Stimulated activated CD4-positive, alpha-beta T cell treated with anti-CD3 and anti-CD28 coated beads, TNF-alpha, amount 100 ng/mL, for 24 hours (primary cell): ENCODE data around the gene ADAMTSL1.

ENCODE experiments used
- DNase-seq, 3 experiments: peaks; one replicate each; pipeline ENCODE4 v3.0.0-alpha.2; 2020; ENCODE audit warnings: low read depth in 3 of 3

Gene ADAMTSL1

DNA sequence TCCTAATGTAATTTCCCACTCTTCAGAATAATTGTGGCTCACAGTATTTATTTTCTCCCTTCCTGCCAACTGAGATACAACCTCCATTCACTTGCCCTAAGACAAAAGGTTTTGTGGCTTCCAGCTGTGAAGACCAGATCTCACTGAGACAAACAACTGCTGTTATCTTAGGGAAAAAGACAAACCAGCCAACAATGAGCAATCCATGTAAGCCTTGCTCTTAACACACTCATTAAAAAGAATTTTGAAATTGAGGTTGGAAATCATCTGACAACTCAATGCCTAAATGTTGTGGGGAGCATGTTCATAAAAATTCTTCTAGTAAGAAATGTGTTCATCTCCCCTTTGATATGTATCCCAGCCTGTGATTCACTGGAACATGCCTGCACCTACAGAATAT lies 132.9 kb downstream of the ADAMTSL1 start:
- no peak for DNase-seq

DNA sequence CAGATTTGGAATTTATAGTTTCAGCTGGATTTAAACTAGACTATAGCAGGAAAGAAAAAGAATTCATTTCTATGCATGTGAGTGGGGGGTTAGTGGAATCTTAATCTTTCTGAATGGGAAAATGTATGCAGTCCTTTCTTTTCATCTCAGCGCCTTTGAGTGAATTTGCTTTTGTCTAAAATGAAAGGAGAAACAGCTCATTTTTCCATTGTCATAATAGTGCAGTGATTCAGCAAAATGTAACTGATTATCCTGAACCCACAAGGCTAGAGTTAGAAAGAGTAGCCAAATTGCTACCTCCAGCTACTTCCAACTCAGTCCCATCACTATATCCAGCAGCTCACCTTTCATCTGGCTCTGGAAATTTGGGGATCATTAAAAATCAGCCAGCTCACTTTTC lies 134.4 kb downstream of the ADAMTSL1 start:
- no peak for DNase-seq

DNA sequence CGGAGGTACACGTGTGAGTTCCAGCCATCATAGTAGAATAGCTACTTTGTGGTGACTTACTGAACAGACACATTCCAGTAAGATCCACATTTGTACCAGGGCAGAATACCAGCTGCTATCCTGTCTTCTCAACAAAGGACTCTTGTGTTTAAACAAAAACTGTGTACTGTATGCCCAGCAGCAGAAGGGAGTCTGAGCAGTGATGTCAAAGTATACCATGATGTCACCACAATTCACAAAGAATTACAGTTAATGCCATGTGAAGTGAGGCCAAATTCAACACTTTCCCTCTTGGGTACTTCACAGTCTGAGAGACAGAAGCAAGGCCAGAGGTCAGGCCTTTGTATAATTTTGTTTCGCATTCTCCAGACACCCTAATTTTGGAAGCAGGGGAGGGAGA lies 137.0 kb downstream of the ADAMTSL1 start:
- DNase-seq: no peak

DNA sequence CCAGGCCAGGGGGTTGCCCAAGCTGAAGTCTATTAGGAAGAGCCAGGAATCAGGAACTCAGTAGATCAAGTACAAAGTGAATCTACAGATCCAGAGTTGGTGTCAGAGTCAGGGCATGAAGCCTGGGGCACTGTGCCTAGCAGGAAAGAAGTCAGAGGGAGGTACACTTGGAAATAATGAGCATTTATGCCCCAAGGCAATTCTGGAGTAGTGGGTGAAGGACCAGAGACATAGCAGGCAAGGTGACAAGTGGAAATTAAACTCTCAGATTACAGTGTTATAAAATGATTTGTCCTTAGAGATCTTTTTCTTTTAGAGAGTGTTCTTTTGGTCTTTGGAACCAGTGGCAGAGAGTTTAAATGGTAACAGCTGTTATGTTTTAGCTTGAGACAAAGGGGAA lies 138.0 kb downstream of the ADAMTSL1 start:
- DNase-seq: no peak

DNA sequence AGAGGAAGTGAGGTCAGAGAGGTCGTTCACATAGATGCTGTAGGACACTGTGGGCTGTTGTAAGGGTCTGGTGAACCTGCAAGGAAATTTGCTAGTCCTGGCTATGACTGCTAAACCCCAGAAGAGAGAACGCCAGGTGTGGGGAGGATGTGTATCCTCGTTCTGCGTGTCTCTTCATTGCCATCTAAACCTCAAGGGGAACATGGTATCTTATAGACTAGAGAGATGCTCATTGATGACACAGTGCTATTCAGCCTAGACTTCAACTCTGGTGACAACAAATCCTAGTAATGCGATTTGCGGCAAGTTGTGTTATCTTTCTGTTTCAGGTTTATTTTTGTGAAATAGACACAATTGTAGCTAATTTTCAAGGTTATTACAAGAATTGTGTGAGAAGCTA lies 140.2 kb downstream of the ADAMTSL1 start:
- DNase-seq: no peak

DNA sequence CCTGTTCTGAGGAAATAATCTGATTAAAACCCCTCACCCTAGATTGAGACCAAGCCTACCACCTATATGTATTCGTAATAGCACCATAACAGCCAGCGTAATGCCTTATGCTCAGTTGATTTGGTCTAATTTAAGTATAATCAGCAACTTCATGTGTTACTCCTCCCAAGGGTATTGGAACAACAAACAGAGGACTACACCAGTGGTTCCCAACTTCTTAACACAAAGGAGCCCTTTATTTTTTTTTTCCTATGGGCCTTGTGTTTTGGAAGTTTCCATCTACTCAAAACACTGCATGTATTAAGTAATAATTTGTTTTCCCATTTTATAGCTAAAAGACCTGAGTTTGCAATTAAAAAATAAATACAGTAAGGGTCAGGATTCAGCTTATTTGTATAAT lies 140.7 kb downstream of the ADAMTSL1 start:
- DNase-seq: no peak

DNA sequence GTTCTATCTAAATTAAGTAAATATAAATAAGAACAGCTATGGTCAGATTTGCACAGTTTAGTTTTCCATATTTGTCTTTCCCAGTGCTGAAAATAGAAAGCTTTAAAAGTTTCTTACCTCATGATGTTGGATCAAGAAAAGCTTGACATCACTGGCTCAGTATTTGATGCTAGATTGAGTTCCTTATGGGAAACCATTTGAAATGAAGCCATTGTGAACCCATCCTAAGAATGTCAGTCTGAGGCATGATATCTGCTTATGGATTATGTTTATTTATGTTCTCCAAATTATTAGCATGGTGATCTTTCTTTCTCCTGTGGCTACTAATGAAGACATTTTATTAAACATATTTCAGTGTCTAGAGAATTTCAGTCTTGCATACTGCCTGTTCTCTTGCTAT lies 143.0 kb downstream of the ADAMTSL1 start:
- no peak for DNase-seq

DNA sequence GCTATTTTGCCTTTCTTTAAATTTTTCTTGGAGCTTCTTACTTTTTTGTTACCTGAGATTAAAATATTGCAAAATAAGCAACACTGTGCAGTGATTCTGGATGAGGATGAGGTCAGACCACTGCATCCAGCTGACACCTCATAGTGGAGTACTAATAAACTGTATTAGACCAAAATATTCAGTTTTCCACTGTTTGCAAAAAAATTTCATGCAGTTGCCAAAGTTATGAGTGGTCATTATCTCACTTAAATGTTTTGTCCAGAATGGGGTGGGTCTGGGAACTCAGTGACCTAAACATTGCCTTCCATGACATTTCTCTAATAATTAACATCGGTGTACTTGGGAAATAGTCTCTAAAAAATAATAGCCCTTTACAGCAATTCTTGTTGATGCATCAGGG lies 143.8 kb downstream of the ADAMTSL1 start:
- DNase-seq: no peak

DNA sequence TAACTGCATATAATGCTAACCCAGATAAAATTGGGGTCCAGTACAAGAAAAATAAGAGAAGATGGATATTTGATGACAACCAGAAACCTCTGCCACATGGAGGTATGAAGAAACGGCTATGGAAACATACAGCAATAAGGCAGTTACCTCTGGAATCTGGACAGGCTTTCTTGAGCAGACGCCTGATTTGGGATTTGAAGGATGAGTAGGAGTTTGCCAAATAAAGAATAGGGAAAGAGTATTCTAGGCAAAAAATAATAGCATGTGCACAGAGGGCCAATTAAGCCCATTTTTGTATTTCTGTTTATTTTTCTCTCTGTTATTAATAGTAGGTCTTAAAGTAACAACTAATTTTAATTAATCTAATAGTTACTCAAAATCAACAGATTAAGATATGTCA lies 144.9 kb downstream of the ADAMTSL1 start:
- no peak for DNase-seq

DNA sequence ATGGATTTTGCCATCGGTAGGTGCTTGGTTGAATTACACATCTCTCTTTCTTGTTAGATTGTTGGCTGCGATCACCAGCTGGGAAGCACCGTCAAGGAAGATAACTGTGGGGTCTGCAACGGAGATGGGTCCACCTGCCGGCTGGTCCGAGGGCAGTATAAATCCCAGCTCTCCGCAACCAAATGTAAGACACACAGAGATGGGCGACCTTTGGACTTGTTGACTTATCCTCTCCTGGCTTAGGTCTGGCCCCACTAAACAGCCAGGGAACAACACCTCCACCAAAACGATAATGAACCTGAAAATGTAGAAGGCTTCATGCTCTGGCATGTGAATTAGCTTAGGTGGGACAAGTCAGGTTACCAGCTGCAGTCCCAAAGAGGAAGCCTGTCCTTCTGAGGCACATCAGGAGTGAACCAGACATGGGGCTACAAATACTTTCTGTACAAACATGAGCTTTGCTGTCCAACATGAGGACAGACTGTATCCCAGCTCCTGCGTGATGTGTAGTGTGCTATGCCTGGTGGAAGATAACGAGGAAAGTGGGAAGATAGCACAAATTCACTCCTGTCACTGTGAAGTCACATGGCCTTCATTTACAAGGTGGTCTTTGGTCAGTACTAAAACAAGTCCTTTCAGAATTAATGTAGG lies 148.4 kb downstream of the ADAMTSL1 start:
- no peak for DNase-seq

DNA sequence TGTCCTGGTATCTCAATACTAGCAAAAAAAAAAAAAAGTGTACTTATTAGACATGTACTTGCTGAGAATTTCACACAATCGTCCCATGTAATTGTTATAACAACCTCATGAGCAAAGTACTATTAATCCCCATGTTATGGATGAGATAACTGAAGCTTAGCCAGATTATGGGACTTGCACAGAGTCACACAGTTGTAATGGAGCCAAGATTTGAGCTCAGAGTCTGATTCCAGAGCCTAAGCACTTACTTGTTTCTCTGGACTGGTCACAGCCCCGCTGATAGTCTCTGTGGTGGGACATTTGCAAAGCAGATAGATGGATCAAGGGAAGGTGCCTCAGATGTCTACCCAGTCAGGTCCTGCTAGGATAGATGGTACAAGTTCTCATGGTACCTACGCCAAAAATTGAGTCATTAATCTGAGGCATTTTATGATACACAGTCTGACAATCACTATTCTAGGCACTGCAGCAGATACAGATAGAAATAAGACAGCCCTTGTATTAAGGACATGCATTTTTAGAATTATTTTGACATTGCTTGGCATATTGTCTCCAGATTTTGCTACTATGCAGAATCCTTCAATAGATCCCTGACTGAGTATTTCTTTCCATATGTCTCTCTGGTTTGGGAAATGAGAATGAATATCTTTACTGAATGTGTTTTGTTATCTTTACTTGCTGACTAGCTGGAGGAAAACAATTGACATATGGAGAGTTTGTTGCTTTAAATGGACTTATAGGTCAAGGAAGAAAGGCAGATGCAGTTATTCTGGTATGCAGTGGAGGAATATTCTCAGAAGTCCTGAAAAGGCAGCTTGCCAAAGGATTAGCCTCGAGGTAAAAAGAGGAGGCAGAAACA lies 149.5 kb downstream of the ADAMTSL1 start:
- DNase-seq: no peak

DNA sequence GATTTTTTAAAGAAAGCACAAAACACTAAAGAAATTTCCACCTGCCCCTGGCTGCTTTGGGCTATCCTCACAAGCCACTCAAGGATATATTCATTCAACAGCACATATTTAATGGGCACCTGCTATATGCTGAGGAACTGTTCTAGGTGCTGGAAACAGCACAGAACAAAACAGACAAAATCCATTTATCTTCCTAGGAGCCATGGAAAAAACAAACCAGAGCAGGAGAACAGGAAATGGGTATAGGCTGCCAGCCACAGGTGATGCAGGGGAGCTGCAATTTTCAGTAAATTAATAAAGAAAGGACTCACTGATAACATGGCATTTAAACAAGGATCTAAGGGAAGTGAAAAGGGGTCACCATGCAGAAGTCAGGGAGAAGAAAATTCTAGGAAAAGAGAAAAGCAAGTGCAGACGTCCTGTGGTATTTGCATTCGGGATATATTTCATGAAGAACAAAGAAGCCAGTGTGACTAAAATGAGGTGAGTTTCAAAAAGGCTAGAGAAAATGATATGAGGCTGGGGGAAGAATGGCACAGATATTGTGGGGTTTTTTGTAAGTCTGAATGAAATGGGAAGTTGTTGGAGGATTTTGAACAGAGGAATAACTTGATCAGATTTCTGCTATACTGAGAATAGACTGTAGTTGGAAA lies 152.2 kb downstream of the ADAMTSL1 start:
- DNase-seq: no peak

DNA sequence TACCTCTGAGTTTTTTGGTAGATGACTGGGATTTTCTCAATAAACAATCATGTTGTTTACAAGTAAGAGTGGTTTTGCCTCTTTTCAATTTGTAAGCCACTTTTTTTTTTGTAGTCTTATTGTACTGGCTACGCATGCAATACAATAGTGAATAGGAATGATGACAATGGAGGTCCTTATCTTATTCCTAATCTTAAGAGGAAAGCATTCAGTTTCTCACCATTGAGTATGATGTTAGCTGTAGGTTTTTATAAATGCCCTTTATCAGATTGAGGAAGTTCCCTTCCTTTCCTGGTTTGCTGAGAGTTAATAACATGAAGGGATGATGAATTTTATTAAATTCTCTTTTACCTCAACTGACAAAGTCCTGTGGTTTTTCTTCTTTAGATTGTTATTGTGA lies 155.2 kb downstream of the ADAMTSL1 start:
- no peak for DNase-seq

DNA sequence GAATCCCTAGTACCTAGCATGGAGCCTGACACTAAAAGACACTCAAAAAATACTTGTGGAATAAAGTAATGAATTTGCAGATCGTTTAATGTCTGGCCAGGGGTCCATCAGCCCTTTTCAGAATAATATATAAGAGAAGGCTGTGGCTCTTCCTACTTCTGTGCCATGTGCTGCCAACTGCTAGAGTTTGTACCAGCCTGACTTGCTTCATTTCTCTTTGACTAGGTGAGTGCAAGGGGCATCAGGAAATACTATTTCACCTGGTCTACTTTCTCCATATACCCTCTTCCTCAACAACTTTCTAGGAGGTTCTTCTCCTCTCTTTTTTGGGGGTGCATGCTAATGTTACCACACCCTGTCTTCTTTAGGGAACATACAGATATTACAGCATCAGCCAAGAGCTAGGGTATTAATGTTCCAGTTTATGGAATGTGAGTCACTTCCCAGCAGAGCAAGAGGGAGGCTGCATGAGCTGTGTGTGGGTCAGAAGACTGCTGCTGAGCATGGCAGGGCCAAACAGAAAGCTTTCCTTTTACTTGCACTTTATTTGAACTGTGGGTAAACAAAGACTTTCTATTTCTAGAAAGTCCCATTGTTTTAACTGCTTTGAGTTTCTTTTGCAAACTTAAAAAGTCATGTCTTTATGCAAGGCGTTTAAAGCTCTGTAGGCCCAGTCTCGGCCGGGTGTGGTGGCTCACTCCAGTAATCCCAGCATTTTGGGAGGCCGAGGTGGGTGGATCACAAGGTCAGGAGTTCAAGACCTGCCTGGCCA lies 158.9 kb downstream of the ADAMTSL1 start:
- no peak for DNase-seq

DNA sequence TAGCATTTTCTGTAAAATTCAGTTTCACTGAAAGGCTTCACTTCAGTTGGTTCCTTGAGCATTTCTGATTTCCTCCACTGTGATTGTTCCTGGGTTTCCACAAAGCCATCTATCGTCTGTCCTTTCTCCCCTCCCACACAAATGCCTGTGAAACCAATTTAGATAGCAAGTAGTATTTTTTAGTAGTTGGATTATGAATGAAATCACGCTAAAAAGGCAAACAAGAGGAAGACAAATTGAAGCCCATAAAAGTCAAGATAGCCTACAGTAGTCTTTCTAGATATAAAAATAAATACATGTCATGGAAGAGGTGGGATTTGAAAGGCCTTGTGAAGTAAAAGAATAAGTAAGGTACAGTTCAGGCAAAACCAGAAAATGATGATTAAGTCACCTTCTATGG lies 162.8 kb downstream of the ADAMTSL1 start:
- DNase-seq: no peak

DNA sequence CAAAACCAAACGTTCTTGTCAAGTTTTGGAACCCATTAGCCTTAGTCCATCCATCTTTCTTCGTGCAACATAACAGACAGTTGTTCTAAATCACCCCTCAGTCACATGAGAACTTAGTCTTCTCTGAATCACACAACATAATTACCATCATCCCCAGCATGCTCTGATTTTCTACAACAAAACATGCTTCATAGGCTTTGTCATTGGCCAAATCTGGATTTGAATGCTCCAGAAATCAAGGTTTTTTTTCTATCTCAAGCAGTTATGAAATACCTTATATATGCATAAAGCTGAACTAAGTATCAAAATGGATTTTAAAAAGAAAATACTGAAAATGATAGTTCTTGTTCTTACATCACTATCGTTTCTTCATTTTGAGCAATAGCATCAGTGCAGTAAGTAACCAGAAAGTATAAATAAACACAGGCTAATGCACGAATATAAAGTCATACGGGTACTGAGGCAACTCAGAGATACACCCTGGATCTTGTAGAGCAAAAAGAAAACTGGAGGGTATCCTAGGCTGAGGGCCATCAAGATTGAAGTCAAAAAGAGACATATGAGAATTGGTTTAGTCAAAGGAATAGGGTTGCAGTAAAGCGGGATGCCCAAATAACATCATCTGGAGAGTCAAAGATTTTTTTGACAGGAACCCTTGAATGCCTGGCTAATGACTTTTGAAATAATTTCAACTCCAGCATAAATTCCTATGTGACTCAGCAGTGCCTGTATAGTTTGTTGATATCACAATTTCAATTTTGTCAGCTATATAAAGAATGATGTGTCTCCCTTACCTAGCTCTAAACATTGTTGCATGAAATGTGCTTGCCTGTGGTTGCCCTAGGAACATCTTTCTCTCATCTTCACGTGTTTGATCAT lies 164.7 kb downstream of the ADAMTSL1 start:
- no peak for DNase-seq

DNA sequence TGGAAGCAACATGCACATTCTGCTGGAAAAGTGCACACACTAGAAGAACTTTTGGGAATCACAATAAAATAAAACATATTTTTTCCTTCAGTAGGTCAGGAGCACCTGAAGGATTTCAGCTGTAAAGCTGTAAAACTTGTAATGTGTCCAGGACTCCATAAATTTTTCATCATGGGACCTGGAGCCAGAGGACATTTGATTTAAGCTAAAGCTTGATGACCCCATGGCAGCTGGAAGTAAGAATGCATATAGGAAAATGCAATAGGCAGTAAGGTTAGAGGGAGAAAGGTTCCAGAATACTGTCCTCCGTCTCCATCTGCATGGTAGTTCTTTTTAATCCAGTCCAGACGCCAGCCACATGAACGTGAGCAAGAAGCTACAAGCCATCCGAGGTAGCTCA lies 166.0 kb downstream of the ADAMTSL1 start:
- no peak for DNase-seq

DNA sequence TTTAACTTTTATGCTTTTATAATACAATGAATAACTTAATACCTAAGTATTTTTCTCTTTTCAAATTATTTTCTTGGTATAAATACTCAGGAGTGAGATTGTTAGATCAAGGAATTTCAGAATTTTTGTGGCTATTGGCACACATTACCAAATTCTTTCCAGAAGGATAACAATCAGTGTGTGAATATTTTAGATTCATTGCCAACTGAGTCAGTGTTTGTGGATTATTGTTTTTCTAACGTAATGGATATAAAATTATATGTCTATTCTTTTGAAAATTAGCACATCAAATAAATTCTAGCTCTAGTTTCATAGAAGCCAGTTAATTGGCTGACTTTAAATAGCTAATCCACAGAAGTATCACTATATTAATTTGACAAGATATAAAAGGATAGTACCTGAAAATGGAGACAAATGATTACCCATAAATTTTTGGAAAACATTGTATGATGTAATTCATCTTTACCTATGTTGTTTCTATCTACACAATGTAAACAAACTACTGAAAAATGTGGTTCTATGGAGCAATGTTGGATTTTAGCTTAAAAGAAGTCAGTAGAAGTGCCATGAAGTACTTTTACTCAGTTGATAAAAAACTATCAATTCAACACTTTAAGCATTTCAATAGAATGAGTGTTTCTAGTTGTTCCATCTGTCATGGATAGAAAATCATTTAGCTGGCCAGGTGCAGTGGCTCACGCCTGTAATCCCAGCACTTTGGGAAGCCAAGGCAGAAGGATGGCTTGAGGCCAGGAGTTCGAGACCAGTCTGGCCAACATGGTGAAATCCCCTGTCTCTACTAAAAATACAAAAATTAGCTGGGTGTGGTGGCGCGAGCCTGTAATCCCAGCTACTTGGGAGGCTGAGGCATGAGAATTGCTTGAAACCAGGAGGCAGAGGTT lies 185.1 kb downstream of the ADAMTSL1 start:
- no peak for DNase-seq

DNA sequence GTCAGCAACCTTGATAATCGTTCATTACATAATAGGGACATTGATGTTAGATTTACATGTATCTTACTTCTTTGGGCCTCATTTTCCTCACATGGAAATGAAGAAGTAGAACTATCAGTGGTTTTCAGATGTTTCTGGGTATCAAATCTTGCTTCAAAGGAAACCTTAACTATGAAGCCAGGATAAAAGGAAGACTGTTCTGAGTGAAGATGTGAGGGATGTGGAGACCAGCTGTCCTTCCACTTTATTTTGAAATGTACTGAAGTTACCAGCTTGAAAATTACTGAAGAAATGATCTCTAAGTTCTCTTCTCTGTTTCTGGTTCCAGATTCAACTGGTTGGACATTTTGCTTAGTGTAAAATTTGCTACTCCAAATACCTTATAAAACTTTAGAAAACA lies 186.0 kb downstream of the ADAMTSL1 start:
- no peak for DNase-seq

DNA sequence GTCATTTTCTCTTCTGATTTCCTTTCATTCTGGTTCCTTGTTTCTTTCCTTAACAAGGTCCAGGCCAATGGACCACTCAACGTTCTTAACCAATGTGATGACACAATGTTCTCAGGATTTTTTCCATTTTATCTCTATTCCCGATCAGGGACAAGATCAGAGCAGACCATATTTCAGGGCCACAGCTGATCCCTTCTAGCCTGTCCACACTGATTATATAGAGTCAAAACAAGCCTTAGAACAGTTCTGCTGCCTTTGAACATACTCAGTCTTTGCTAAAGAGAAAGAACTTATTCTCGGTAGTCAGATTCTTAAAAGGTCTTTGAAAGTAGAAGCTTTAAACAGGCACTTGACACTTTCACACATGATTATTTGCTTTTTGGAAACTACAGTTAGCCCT lies 188.4 kb downstream of the ADAMTSL1 start:
- no peak for DNase-seq
